ENCODE data around the gene IL1A.

- no peak for TF ChIP-seq CTCF (conservative IDR thresholded peaks at IDR 0.05; ENCODE audit: low read depth, low read length)
- no peak for TF ChIP-seq EZH2 (IDR thresholded peaks at IDR 0.05; ENCODE audit: low read length, unreplicated experiment)
Measured at GRCh38 chr2:112788653-112789052, 4.4 kb upstream of the IL1A start.
